NCI-H1092 treated with DMSO at 0.1 percent for 48 hours (cell line): ENCODE data around the gene LRTM2.

Source experiments
- DNase-seq: peaks from one replicate; lab custom pipeline; 2025; lab: John Stamatoyannopoulos, UW

The LRTM2 gene

DNA sequence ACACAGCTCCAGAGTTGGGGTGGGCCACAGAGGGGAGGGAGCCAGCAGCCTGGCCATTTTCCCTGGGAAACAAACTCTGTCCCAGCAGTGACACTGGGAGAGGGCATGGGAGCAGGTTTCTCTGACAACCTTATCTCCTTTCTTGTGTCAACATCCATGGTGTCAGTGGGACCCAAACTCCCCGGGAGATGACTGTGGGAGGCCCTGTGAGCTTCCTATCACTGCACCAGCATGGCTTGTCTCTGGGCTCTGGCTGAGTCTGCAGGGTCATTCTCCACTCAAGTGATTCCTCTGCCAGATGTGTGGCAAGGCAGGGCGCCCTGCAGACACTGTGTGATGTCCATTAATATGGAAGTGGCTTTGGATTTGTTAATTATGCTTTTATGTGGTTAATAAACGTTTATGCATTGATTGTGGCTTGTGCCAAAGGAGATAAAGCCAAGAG is 10.1 kb downstream of the LRTM2 start:
- DNase-seq, result peak; percentile 41

DNA sequence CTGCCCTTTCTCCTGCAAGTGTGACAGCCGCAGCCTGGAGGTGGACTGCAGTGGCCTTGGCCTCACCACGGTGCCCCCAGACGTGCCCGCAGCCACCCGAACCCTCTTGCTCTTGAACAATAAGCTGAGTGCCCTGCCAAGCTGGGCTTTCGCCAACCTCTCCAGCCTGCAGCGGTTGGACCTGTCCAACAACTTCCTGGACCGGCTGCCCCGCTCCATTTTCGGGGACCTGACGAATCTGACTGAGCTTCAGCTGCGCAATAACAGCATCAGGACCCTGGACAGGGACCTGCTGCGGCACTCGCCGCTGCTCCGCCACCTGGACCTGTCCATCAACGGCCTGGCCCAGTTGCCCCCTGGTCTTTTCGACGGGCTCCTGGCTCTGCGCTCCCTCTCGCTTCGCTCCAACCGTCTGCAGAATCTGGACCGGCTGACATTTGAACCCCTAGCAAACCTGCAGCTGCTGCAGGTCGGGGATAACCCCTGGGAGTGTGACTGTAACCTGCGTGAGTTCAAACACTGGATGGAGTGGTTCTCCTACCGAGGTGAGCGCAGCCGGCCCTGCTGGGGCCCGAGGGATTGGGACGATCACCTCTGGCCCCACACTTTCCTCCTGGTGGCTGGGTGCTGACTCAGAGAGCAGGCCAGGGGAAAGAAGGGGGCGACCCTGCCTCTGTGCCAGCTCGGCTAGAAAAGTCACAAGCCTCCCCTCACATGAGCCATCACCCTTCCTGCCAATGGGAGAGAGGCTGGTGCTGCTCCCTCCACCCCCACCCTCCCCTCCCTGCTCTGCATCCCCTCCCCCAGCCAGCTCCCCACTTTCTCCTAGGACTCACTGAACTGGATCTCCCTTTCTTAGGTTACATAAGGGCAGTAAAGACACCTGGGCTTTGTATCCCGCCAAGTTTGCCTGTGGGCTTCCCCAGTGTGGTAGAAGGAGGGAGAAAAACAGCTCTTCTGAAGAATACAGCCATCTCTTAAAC is 10.9 kb downstream of the LRTM2 start:
- no peak for DNase-seq

DNA sequence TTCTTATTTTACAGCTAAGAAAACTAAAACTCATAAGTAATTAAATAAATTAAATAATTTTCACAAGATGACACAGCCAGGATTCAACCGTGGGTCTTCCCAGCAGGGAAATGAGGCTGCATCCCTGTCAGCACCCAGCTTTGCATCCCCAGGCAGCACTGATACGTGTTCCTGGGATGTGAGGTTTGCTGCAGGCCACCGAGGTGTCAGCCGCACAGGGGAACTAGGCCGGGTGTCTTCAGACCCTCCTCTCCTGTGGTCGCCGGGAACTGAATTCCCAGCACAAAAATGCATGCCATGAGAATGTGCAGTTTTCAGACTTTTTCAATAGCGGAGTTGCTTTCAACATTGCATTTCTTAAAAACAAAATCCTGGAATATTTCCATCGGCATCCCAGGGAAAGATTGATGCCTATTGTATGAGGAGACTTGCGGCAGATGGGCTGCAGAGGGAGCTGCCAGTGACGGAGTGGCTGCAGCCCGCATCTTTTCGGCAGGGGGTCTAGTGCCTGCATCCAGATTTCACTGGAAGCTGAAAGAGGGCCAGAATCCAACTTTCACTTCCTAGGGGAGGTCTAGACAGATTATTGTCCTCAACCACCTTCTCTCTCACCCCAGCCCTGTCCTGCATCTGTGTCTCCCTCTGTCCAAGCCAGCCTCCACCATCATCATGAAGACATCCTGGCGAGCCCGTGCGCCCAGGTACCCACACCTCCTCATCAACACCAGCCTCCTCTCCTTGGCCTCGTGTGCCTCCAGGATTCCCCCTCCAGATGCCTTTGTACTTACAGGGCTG is 12.6 kb downstream of the LRTM2 start:
- no peak for DNase-seq

DNA sequence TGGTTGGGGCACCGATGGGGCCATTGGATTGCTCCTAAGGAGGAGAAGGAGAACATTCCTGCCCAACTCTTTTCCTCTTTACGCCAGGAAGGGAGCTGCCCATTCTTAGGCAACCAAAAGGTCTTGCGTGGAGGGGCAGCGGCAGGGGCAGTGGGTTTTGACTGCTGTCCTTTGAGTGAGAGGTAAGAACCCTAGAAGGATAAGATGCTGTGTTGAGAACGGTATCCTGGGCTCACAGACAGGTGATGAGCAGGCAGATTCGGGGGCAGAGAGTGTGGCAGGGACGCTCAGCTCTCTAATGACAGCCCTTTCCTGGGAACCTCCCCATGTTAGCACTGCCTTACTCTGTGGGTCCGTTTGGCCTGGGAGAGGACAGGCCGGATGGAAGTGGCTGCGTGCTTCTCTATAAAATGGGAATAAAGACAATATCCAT is 13.2 kb downstream of the LRTM2 start:
- DNase-seq, result no peak

DNA sequence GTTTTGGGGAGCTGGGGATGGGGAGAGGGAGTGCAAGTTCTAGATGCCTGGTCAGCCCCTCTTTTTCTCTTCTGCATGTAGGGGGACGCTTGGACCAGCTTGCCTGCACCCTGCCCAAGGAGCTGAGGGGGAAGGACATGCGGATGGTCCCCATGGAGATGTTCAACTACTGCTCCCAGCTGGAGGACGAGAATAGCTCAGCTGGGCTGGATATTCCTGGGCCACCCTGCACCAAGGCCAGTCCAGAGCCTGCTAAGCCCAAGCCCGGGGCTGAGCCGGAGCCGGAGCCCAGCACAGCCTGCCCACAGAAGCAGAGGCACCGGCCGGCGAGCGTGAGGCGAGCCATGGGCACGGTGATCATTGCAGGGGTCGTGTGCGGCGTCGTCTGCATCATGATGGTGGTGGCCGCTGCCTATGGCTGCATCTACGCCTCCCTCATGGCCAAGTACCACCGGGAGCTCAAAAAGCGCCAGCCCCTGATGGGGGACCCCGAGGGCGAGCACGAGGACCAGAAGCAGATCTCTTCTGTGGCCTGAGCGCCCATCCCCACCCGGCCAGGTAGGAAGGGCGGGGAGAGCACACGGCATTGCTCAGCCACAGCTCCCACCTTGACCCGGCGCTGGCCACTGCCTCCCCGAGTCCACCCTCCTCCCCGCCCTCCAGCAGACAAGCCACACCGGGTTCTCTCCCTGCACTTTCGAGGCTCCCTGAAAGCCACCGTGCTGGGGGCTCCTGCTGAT is 14.0 kb downstream of the LRTM2 start:
- no peak for DNase-seq

DNA sequence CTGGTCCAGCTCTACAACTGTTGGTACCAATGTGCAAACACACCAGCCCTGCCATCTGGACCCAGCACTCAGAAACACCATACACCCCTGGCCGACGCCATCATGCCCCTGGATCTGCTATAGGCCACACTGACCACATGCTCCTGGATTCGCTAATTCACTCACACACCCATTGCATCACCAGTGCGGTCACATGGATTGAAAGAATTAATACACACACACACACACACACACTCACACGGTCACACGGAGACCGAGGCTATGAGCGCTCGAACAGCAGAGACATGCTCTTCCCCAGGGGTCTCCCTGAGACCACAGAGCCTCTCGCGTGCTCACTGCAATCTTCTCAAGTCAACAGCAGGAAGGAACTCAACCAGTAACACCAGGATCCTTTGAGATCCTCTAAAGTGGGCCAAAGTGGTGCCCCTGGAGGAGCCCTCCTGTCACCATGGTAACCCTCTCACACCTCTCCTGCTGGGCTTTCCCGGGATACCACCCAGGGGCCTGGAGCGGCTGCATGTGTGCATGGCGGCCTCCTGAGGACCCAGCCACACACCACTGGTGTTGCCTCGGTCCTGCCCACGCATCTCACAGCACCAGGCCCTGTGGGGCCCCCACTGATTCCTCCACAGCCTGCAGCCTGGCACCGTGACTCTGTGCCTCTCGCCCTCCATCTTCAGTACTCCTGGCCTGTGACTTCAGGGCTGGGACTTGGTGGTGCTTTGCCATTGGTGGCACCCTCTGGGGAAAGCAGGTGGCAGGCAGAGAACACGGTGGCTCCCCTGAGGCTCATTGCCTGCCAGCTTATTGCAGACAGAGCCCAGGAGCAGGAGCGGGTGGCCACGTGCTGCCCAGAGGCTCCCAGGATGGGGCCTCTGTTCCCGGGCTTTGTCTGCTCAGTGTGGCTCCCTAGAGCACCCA is 15.1 kb downstream of the LRTM2 start:
- peak; percentile 47 for DNase-seq

DNA sequence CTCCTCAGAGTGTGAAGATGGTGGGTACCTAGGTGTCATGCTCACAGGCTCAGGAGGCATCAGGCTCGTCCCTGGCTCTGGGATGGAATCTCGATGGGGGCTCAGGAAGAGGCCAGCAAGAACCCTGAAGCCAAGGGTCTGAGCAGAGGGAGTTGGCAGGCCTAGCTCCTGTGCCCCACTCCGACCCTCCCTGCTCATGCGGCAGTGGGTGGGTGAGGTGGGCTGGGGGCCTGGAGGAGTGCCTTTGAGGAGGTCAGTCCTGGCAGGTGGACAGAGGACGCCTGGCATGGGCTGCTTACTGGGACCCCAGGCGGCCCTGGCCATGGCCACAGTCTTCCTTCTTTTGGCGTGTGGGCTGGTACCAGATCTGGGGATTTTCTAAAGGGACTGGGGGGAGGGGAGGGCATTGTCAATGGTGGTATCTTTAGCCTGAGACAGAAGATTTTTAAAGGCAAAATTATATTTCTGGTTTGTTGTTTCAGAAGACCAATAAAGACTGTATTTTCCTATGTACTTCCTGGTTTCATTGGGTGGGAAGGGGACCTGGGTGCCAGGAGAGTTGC is 16.0 kb downstream of the LRTM2 start:
- DNase-seq, result no peak

DNA sequence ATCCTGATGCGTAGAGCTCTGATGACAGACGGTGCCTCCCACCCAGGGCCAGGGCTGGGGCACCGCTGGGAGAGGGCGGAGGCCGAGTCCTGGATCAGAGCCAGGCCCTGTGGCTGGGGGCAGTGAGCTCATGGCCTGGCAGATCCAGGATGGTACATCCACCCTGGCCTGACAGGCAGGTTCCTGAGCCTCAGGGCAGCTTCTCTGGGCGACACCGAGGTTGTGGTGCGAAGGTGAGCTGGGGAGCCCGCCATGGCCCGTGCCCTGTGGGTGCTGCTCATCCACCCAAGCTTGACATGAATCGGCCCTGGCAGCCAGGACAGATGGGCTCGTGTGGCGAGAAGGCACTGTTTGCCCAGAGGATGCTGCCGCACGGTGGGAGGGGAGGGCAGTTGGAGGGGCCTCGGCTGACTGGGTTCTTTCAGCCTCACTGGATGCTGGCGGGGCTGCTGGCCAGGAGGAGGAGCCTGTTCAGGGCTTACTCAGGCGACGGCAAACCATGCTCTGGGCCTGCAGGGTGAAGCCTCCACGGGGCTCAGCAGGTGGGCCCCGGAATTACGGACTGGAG is 16.6 kb downstream of the LRTM2 start:
- peak; percentile 95 for DNase-seq

DNA sequence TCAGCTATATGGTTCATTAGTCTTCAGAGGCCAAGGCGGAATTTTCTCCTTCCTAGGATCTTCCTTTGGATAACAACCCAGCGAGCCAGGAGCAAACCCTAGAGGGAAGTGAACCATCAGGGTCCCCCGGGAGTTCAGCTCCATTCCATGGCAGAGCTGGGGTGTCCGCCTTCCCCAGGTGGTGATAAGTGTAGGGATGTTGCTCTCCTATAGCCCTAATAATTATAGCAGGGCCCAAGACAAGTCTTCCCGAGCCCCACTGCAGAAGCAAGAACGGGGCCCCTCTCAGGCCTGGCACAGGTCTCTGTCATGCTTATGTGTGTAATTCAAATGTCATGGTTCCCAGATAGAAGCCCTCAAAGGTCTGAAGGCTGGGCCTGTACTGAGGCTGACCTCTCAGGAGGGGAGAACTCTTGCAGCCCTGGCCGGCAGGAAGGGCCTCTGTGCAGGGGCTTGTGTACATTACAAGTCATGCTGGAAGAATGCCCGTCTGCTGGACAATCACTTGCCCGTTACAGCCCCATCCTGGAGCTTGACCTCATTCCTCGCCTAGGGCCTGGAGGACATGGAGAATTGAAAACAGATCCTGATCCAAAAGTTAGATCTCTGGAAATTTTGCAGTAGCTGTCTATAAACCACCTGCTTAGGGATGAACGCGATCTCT is 17.3 kb downstream of the LRTM2 start:
- no peak for DNase-seq

DNA sequence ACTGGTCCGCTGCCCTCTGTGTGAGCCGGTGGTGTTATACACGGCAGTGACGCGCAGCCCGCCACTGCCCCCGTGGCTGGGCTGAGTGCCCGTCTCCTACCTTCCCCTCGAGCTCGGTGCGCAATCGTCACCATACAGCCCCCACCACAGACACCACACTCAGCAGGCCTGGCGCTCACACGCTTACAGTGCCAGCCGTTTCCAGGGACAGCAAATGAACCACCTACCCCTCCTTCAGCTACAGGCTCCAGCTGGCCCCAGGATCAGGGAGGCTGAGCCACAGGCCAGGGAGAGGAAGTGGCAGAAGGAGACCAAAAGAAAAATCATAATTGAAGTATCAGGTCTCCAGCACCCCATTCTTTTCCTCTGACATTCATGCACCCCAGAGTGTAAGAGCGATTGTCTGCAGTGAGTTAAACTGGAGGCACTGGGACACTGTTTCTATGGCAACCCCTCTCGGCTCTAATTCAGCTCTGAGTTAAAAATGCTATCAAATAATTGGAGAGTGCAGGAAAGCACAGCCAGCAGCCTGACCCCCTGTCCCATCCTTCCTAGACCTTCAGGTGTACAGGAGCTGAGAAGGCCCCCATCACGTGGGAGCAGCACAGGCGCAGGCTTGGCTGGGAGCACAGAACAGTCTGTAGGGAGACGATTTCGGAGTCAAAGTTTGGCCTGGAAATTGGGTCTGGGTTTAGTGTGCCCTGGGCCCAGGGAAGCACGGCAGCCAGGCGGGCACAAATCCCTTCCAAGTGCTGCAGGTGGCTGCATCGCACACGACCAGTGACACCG is 18.0 kb downstream of the LRTM2 start:
- DNase-seq, result peak; percentile 85

DNA sequence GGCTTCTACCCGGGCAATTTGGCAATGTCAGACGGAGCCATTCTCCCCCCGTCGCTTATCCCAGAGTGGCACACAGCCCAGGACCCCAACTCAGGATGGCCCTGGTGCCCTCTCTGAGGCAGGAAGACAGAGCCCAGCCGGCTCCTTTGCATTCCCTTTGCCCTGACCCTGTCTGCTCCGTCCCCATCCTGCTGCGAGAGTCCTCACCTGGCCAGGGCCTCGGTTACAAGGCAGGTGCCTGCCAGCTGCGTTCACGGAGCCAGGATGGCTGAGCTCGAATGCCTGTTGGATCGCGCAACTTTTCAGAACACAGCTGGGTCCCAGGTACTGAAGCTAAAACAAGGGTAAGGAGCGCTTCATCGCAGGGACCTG is 18.6 kb downstream of the LRTM2 start:
- DNase-seq, result no peak

DNA sequence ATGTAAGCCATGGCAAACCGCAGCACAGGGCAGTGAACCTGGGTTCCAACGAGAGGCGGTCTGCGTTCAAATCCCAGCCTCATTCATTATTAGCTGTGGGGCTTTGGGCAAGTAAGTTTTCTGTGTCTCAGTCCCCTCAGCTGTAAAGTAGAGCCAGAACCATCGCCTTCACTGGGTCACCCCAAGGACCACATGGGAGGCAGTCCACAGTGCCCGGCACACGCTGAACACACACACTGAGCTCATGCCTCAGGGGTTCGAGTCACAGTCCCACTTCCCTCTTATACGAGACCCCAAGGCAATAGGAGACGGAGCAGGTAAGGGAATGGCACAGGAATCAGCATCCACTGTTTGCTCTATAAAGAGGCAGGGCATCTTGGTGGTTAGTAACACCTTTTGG is 19.1 kb downstream of the LRTM2 start:
- DNase-seq, result no peak

DNA sequence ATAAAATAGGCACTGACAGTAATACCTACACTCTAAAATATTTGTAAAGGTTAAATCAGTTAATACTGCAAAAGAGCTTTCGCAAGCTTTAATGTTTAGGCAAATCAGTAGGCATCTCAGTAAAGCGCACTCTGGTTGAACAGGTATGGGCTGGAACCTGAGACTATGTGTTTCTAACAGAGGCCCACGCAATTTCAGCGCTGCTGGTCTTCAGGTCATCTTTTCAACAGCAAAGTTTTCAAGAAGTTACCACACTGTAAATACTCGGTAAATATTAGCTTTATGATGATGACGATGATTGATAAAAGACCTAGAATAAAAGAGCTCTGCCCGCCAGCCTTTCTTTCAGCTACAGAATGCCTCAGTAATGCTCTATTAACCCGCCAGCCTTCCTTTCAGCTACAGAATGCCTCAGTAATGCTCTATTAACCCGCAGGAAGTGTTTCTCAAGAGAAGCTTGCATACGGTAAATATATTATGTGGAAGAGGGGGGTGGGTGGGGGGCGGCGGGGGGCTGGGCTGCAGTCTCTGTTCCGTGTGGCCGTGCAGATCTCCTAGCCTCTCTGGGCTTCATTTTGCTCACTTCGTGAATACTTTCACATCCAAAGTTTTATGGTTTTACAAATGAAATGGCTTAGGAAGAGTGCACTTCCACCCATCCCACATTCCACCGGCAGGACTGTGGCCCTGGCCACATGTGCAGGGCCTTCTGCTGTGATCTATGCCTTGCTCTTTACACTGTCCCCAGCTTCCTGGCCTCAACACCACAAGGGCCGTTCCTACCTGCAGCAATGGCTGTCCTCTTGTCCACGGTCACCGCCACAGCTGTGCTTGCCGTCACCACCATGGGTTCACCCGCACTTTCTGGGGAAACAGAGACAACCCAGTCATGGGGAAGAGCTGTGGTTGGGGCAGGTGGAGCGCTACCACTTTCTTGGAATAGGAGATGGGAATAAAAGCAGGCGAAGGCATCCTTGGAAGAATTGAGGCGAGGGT is 19.9 kb downstream of the LRTM2 start:
- peak; percentile 62 for DNase-seq

DNA sequence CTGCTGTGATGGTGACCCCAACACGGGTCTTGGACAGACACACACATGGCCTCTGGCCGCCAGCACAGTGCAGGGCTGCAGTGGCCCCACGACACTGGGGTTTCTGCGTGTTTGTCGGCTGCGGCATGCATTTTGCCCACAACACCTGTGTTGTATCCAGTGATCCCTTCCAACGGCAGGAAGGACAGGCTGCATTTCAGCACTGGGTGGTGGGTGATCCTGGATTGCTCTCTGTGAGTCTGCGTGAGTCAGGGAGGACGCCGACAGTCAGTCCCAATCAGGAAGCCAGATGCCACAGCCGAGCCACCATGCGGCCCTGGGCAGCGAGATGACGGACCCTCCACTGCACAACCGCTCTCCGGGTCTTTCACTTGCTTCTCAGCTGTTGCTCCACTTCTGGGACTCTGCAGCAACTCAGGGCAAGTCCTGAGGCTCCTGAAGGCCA is 20.6 kb downstream of the LRTM2 start:
- DNase-seq, result no peak

DNA sequence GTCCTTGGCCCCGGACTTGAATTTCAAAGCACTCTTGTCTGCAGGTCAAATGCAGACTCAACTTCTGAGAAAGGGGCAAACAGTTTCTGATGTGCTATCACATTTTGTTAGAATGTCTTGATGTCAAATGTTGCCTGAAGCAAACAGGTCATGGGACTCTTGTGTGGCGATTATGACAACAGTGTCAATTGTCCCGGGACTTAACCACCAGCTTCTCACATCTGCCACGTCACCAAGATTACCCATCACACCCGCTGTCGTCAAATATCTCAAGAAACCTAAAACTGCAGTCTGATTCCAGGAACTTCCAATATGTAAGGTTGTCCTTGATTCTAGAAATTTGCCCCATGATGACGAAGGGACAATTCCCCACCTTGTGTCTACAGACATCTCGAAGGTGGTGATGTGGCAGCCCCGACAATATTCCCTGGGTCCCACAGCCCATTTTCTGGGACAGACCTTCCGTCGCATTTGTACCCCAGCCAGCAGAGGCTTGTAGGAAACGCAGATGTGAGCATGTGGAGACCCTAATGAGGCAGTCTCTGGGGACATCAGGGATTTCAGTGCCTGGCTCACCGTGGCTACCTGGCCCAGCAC is 21.3 kb downstream of the LRTM2 start:
- no peak for DNase-seq

DNA sequence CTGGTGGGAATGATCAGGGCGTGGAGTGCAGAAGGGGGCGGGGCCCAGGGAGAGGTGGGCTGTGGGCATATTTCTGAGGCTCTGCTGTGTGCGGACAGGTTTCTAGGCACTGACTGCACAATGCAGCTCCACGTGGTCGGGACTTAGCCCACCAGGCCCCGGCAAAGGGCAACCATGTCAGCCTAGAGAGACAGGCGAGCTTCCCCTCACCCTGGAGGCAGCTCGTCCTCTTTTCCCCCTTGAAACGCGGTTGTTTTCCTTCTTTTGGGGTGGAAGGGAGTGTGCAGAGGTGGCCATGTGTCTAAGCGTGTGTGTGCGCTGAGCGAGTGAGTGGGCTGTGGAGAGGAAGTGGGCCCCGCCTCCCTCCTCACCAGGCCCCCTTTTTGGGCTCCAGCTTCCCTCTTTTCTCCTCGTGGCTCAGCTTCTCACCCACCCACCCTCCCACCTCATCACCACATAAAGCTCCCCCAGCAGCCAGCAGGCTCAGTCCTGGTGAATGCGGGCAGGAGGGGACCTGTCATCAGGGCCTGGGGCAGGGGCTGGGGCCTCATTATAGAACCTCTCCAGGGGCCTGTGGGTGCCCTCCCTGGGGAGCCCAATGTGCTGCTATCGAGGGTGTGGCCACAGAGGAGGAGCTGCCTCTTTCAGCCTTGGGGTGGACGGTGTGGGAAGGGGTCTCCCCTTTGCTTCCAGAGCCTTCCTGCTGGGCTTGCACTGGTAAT is 22.0 kb downstream of the LRTM2 start:
- no peak for DNase-seq
